PC-9 (cell line): ENCODE measurements around the gene OR14K1. TPM values are rescaled to one million over a fixed set of nuclear protein-coding genes. Genes with fewer than 3 reads are reported as not detected.

Source experiments
- BruUV-seq: library from RNA; stranded (reverse); fragments of 400-500 nt; replicated peaks from 2 replicates; lab custom pipeline; 2021; lab: Mats Ljungman, UMichigan
- CTCF ChIA-PET: fragments of 300-600 bp; sonication (Branson Sonifier 250); formaldehyde crosslinking; loops from one replicate; lab custom pipeline; 2022; ENCODE audit warnings: antibody characterized with exemption; lab: Charles Lee
- POLR2A ChIA-PET: fragments of 300-600 bp; sonication (Branson Sonifier 250); formaldehyde crosslinking; loops from one replicate; lab custom pipeline; 2022; ENCODE audit warnings: antibody characterized with exemption; ENCODE audit not compliant: unreplicated experiment; lab: Charles Lee
- DNase-seq, 2 experiments: peaks; one replicate each; pipeline versions ENCODE4 v3.0.0 to v3.0.0-alpha.2; 2015 to 2022; ENCODE audit warnings: mixed read lengths in 1 of 2
- H2AFZ ChIP-seq: fragments of 200-600 bp; sonication (generic); 2 replicates; pipeline ENCODE4 v1.8.1; 2017; ENCODE audit warnings: antibody characterized with exemption
- H3F3A ChIP-seq: fragments of 200-600 bp; sonication (generic); 2 replicates; pipeline ENCODE4 v1.8.1; 2017; ENCODE audit warnings: antibody characterized with exemption, mild to moderate bottlenecking, low read depth; ENCODE audit not compliant: insufficient read depth
- H3K27ac ChIP-seq: fragments of 200-600 bp; sonication (generic); 2 replicates; pipeline ENCODE4 v1.6.1; 2016; ENCODE audit warnings: mixed run types
- H3K27me3 ChIP-seq: fragments of 200-600 bp; sonication (generic); 2 replicates; pipeline ENCODE4 v1.6.1; 2016; ENCODE audit warnings: low read depth, mixed run types; ENCODE audit not compliant: insufficient read depth
- H3K36me3 ChIP-seq: fragments of 200-600 bp; sonication (generic); 2 replicates; pipeline ENCODE4 v1.6.1; 2016; ENCODE audit warnings: low read depth, mixed run types
- H3K4me1 ChIP-seq: fragments of 200-600 bp; sonication (generic); replicated peaks from 2 replicates; pipeline ENCODE4 v1.6.1; 2016; ENCODE audit warnings: mixed run types; ENCODE audit not compliant: insufficient read depth
- H3K4me2 ChIP-seq: fragments of 200-600 bp; sonication (generic); 2 replicates; pipeline ENCODE4 v1.6.1; 2017; ENCODE audit warnings: mixed run types
- H3K4me3 ChIP-seq: fragments of 200-600 bp; sonication (generic); 2 replicates; pipeline ENCODE4 v1.6.1; 2016; ENCODE audit warnings: mixed run types
- H3K79me2 ChIP-seq: fragments of 200-600 bp; sonication (generic); 2 replicates; pipeline ENCODE4 v1.6.1; 2017; ENCODE audit warnings: low read depth, mixed run types
- H3K9me2 ChIP-seq: fragments of 200-600 bp; sonication (generic); 2 replicates; pipeline ENCODE4 v1.8.1; 2017; ENCODE audit warnings: mild to moderate bottlenecking; ENCODE audit not compliant: insufficient read depth
- H3K9me3 ChIP-seq: fragments of 200-600 bp; sonication (generic); 2 replicates; pipeline ENCODE4 v1.8.1; 2016; ENCODE audit warnings: low read depth; ENCODE audit not compliant: insufficient read depth
- H4K20me1 ChIP-seq: fragments of 200-600 bp; sonication (generic); 2 replicates; pipeline ENCODE4 v1.8.1; 2017; ENCODE audit not compliant: insufficient read depth
- EZH2 ChIP-seq: fragments of 200-600 bp; sonication (generic); IDR thresholded peaks from 2 replicates; pipeline ENCODE4 v1.8.0; 2017; ENCODE audit warnings: antibody characterized with exemption, low read depth
- intact Hi-C: fragments of 100-400 bp; cut with micrococcal nuclease; formaldehyde crosslinking; loops from one replicate; pipeline ENCODE4 v1.10.0; 2022; ENCODE audit not compliant: unreplicated experiment
- total RNA-seq: library from RNA; stranded (reverse); gene quantifications from 2 replicates; pipeline ENCODE4 v1.2.3, GENCODE V29; 2021

Gene OR14K1
- total RNA-seq, 1 experiment from 2014 or later = not detected

DNA sequence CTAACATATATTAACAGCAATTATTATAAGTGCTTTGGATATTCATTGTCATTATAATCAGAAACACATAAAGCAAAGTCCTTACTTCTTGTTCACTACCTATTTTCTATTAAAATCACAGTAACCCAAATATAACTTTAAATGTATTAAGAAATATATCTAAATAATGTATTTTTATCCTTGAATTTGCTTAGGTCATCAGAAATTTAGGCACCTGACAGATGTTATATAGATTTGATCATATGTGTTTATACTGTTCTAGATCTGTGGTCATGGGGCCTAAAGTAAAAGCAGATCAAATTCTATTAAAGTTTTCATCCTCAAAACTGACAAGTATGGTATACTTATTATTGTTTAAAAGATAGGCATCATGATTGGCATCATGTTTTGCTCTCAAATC is 31.2 kb downstream of the OR14K1 start:
- BruUV-seq = no TSS peak

More for the DNA sequence above, 31.2 kb downstream of the OR14K1 start:
- Histone ChIP-seq H4K20me1 (no peaks in the 10 kb centered on the region), H3K27ac (no peak overlapping the region), H3K9me2 (no peaks in the 10 kb centered on the region), H3K79me2 (no peaks in the 10 kb centered on the region), H3K27me3 (no peaks in the 10 kb centered on the region), H3K4me2 (no peak overlapping the region), H3K4me3 (no peak overlapping the region), H3F3A (no peaks in the 10 kb centered on the region), H3K9me3 (no peaks in the 10 kb centered on the region), H2AFZ (no peak overlapping the region), H3K36me3 (no peaks in the 10 kb centered on the region), H3K4me1 (no peaks in the 10 kb centered on the region)
- DNase-seq = no peak
- CTCF ChIA-PET = no interaction called here
- POLR2A ChIA-PET = no interaction called here
- no peak for TF ChIP-seq EZH2
- intact Hi-C loops = no loop called here

Other genes with a start within 250 kb of the OR14K1 start
- not detected in 2 replicates for gene OR2C3, start 202.2 kb upstream of the OR14K1 start, total RNA-seq
- gene GCSAML, start 189.5 kb upstream of the OR14K1 start, total RNA-seq = not detected in 2 replicates
- not detected in 2 replicates for gene OR2G2, start 150.3 kb upstream of the OR14K1 start, total RNA-seq
- gene OR2G3, start 133.0 kb upstream of the OR14K1 start, total RNA-seq = not detected in 2 replicates
- gene OR13G1, start 58.9 kb upstream of the OR14K1 start, total RNA-seq = not detected in 2 replicates
- not detected in 2 replicates for gene OR6F1, start 22.0 kb upstream of the OR14K1 start, total RNA-seq
- gene OR14A2, start 9.5 kb downstream of the OR14K1 start, total RNA-seq = not detected in 2 replicates
- not detected in 2 replicates for gene OR1C1, start 21.9 kb downstream of the OR14K1 start, total RNA-seq
- gene OR14A16, start 85.5 kb downstream of the OR14K1 start, total RNA-seq = not detected in 2 replicates
- not detected in 2 replicates for gene OR11L1, start 103.3 kb downstream of the OR14K1 start, total RNA-seq
- gene TRIM58, start 118.6 kb downstream of the OR14K1 start, total RNA-seq = not detected in 2 replicates
- not detected in 2 replicates for gene OR2W3, start 157.0 kb downstream of the OR14K1 start, total RNA-seq
- not detected in 2 replicates for gene OR2T8, start 181.6 kb downstream of the OR14K1 start, total RNA-seq
- not detected in 2 replicates for gene OR2AJ1, start 186.3 kb downstream of the OR14K1 start, total RNA-seq
- not detected in 2 replicates for gene OR2L8, start 210.2 kb downstream of the OR14K1 start, total RNA-seq
- gene OR2AK2, start 226.6 kb downstream of the OR14K1 start, total RNA-seq = not detected in 2 replicates